ENCODE data around the gene SLC6A11. TPM values are rescaled to one million over a fixed set of nuclear protein-coding genes. Genes with fewer than 3 reads are reported as not detected.

The SLC6A11 gene
- total RNA-seq, 4 donors from 2014 or later: 1.8 to 7.8 (median 5.3) TPM

- DNase-seq (ENCODE audit: low spot score in 2 of 2): no peak
- no peak overlapping the region for H3K4me3 ChIP-seq (ENCODE audit: low read depth, poor library complexity, severe bottlenecking)
- TF ChIP-seq, protein P1, sequence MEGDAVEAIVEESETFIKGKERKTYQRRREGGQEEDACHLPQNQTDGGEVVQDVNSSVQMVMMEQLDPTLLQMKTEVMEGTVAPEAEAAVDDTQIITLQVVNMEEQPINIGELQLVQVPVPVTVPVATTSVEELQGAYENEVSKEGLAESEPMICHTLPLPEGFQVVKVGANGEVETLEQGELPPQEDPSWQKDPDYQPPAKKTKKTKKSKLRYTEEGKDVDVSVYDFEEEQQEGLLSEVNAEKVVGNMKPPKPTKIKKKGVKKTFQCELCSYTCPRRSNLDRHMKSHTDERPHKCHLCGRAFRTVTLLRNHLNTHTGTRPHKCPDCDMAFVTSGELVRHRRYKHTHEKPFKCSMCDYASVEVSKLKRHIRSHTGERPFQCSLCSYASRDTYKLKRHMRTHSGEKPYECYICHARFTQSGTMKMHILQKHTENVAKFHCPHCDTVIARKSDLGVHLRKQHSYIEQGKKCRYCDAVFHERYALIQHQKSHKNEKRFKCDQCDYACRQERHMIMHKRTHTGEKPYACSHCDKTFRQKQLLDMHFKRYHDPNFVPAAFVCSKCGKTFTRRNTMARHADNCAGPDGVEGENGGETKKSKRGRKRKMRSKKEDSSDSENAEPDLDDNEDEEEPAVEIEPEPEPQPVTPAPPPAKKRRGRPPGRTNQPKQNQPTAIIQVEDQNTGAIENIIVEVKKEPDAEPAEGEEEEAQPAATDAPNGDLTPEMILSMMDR (IDR thresholded peaks at IDR 0.05): no peak
- no peak for TF ChIP-seq POLR2A (IDR thresholded peaks at IDR 0.05)
- intact Hi-C loops (cut with DNase I; ENCODE audit: low total_unique reads): no loop called here
- 61 to 78% methylated on average over 4 of the region's 4 CpGs for WGBS, 2 donors
Observed at GRCh38 chr3:10841100-10841499, 25.1 kb downstream of the SLC6A11 start.

GRCh38 chr3:10843378-10843777 lies 27.4 kb downstream of the SLC6A11 start:
- DNase-seq (ENCODE audit: low spot score in 2 of 2): no peak
- intact Hi-C loops (cut with DNase I; ENCODE audit: low total_unique reads): no loop called here
- H3K4me3 ChIP-seq (ENCODE audit: low read depth, poor library complexity, severe bottlenecking): no peak overlapping the region
- TF ChIP-seq, protein P1 (IDR thresholded peaks at IDR 0.05): no peak
- no peak for TF ChIP-seq POLR2A (IDR thresholded peaks at IDR 0.05)
- 77 to 84% methylated on average over 3 of the region's 3 CpGs for WGBS, 2 donors

GRCh38 chr3:10845001-10845761 lies 29.2 kb downstream of the SLC6A11 start:
- 56 to 63% methylated on average over 6 of the region's 6 CpGs for WGBS, 2 donors
- H3K4me3 ChIP-seq (ENCODE audit: low read depth, poor library complexity, severe bottlenecking): no peak overlapping the region
- no peak for TF ChIP-seq POLR2A (IDR thresholded peaks at IDR 0.05)
- TF ChIP-seq, protein P1 (IDR thresholded peaks at IDR 0.05): no peak
- intact Hi-C loops (cut with DNase I; ENCODE audit: low total_unique reads): no loop called here
- no peak for DNase-seq (ENCODE audit: low spot score in 2 of 2)

DNA sequence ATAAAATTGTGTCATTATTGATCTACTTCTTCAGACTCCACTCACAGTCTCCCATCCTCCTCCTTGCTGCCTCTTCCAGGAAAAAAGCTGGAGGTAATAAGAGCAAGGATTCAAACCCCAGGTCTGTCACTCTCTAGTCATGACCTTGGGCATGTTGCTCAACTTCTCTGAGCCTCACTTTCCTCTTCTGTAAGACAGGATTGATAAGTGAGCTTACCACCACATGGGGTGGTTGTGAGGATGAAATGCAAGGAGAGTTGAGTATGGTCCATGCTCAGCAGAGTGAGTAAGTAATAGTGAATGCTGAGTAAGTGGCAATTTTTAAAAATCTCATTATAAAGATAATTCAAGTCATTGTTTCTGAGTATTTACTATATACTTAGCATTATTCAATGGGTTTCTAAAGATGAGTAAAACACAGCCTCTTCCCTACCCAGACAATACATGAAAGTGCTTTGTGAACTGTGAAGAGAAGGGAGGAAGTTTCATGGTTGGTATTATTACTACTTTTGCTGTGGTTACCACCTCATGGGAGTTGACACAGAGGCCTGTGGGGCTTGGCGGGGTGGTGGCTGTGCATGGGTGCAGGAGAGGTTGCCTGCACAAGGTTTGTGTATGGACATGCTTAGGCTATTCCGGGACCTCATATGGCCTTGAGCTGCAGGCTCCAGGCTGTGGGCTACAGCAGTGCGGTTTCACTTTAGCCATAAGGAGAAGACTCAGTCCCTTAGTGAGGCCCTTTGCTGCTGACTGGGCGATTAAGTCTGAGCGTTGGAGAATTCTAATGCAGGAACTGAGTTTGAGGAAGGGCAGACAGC lies 30.0 kb downstream of the SLC6A11 start:
- no peak overlapping the region for H3K4me3 ChIP-seq (ENCODE audit: low read depth, poor library complexity, severe bottlenecking)
- TF ChIP-seq POLR2A (IDR thresholded peaks at IDR 0.05): no peak
- TF ChIP-seq, protein P1 (IDR thresholded peaks at IDR 0.05): no peak
- peak in 1 of 2 donors; percentile 45 for DNase-seq (ENCODE audit: low spot score in 2 of 2)
- WGBS, 2 donors: 56 to 83% methylated on average over 5 of the region's 5 CpGs
- intact Hi-C loops (cut with DNase I; ENCODE audit: low total_unique reads): no loop called here

DNA sequence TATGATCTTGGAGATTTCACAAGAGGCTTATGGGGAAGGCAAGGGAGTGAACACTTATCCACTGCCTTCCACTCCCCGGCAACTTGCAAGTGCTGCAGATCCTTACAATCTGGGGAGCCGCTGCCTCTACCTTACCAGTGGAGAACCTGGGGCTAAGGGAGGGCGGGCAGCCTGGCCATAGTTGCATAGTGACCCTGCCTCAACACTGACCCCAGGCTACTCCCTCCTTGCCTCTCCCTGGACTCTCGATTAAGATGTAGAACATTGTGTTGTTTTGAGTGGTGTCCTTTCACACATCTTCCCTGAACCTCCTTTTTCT lies 30.6 kb downstream of the SLC6A11 start:
- WGBS, 2 donors: 82 to 84% methylated on average over 4 of the region's 4 CpGs
- no peak overlapping the region for H3K4me3 ChIP-seq (ENCODE audit: low read depth, poor library complexity, severe bottlenecking)
- TF ChIP-seq, protein P1 (IDR thresholded peaks at IDR 0.05): no peak
- TF ChIP-seq POLR2A (IDR thresholded peaks at IDR 0.05): no peak
- peak in 1 of 2 donors; percentile 82 for DNase-seq (ENCODE audit: low spot score in 2 of 2)
- intact Hi-C loops (cut with DNase I; ENCODE audit: low total_unique reads): no loop called here

Measured in lower leg skin (tissue), 4 donors.